ENCODE measurements around the gene CDH13. TPM values are rescaled to one million over a fixed set of nuclear protein-coding genes. Genes with fewer than 3 reads are reported as not detected.

The CDH13 gene
- polyA plus RNA-seq, 1 experiment, result 113 TPM

GRCh38 chr16:82634955-82635610 lies 8.3 kb downstream of the CDH13 start:
- no peak for TF ChIP-seq CTCF (IDR thresholded peaks at IDR 0.05; ENCODE audit: insufficient read depth, low read depth, low read length)
- DNase-seq (ENCODE audit: low read depth), result no peak
- POLR2A ChIA-PET, result no interaction called here
- Histone ChIP-seq H3K27me3 (ENCODE audit: control insufficient read depth, insufficient read depth, low read length) (no peaks in the 10 kb centered on the region), H3K4me3 (ENCODE audit: low read depth, low read length) (no peak overlapping the region), H3K36me3 (ENCODE audit: control insufficient read depth, insufficient read depth, low read length) (no peaks in the 10 kb centered on the region)
- CTCF ChIA-PET, result no interaction called here

GRCh38 chr16:82636485-82636884 lies 9.7 kb downstream of the CDH13 start:
- H3K4me3 ChIP-seq (ENCODE audit: low read depth, low read length), result no peak overlapping the region
- CTCF ChIA-PET, result interaction anchor here (1.6 kb wide), 1 partner anchor 372 kb away, joined by 4 read pairs; no protein-coding TSS in a partner anchor
- DNase-seq (ENCODE audit: low read depth), result no peak
- H3K27me3 ChIP-seq (ENCODE audit: control insufficient read depth, insufficient read depth, low read length), result no peaks in the 10 kb centered on the region
- no peaks in the 10 kb centered on the region for H3K36me3 ChIP-seq (ENCODE audit: control insufficient read depth, insufficient read depth, low read length)
- POLR2A ChIA-PET, result no interaction called here
- TF ChIP-seq CTCF (IDR thresholded peaks at IDR 0.05; ENCODE audit: insufficient read depth, low read depth, low read length), result no peak

- ChIA-PET POLR2A (no interaction called here), CTCF (interaction anchor here (1.4 to 1.6 kb wide), 2 partner anchors 29 to 373 kb away, joined by 4 to 6 read pairs; no protein-coding TSS in a partner anchor)
- Histone ChIP-seq H3K27me3 (ENCODE audit: control insufficient read depth, insufficient read depth, low read length) (no peaks in the 10 kb centered on the region), H3K36me3 (ENCODE audit: control insufficient read depth, insufficient read depth, low read length) (no peaks in the 10 kb centered on the region), H3K4me3 (ENCODE audit: low read depth, low read length) (no peak overlapping the region)
- DNase-seq (ENCODE audit: low read depth), result no peak
- no peak for TF ChIP-seq CTCF (IDR thresholded peaks at IDR 0.05; ENCODE audit: insufficient read depth, low read depth, low read length)
Observed at GRCh38 chr16:82636958-82637357, 10.2 kb downstream of the CDH13 start.

GRCh38 chr16:82638095-82638798 lies 11.5 kb downstream of the CDH13 start:
- TF ChIP-seq CTCF (IDR thresholded peaks at IDR 0.05; ENCODE audit: insufficient read depth, low read depth, low read length), result no peak
- H3K27me3 ChIP-seq (ENCODE audit: control insufficient read depth, insufficient read depth, low read length), result no peaks in the 10 kb centered on the region
- H3K4me3 ChIP-seq (ENCODE audit: low read depth, low read length), result no peak overlapping the region
- H3K36me3 ChIP-seq (ENCODE audit: control insufficient read depth, insufficient read depth, low read length), result no peaks in the 10 kb centered on the region
- DNase-seq (ENCODE audit: low read depth), result no peak
- ChIA-PET CTCF (interaction anchor here (1.0 to 5.6 kb wide), 5 partner anchors 7 to 60 kb away, joined by 3 to 29 read pairs (median 6); no protein-coding TSS in a partner anchor), POLR2A (interaction anchor here (0.5 kb wide), 1 partner anchor 1258 kb away, joined by 32 read pairs; no protein-coding TSS in a partner anchor)

- CTCF ChIA-PET, result interaction anchor here (0.6 to 5.6 kb wide), 17 partner anchors 8 to 376 kb away, joined by 3 to 29 read pairs (median 3); no protein-coding TSS in a partner anchor
- POLR2A ChIA-PET, result no interaction called here
- H3K36me3 ChIP-seq (ENCODE audit: control insufficient read depth, insufficient read depth, low read length), result no peaks in the 10 kb centered on the region
- no peak overlapping the region for H3K4me3 ChIP-seq (ENCODE audit: low read depth, low read length)
- no peaks in the 10 kb centered on the region for H3K27me3 ChIP-seq (ENCODE audit: control insufficient read depth, insufficient read depth, low read length)
- DNase-seq (ENCODE audit: low read depth), result no peak
- TF ChIP-seq CTCF (IDR thresholded peaks at IDR 0.05; ENCODE audit: insufficient read depth, low read depth, low read length), result no peak
Observed at GRCh38 chr16:82639263-82639662, 12.5 kb downstream of the CDH13 start.
